SK-N-SH treated with all-trans-retinoic acid at 6 μM for 48 hours (cell line): Measurements from ENCODE around the gene BCORL1.

Experiments used
- ATAC-seq: fragments of 200-7000 bp; cut with Tn5 transposase; 3 replicates; pipeline ENCODE4 v1.9.1; 2020; ENCODE audit warnings: mild to moderate bottlenecking, moderate library complexity
- ARNTL ChIP-seq: fragments of 450-650 bp; formaldehyde crosslinking; IDR thresholded peaks from 2 replicates; pipeline ENCODE4 v1.5.0; 2020; ENCODE audit warnings: low read depth, mild to moderate bottlenecking, moderate library complexity, borderline replicate concordance
- BACH2 ChIP-seq: fragments of 250-450 bp; sonication (Bioruptor Pico); IDR thresholded peaks from 2 replicates; pipeline ENCODE4 v1.9.0; 2021; ENCODE audit warnings: mild to moderate bottlenecking, borderline replicate concordance
- CSDC2 ChIP-seq: fragments of 250-450 bp; sonication (Bioruptor Pico); IDR thresholded peaks from 2 replicates; pipeline ENCODE4 v1.5.0; 2020; ENCODE audit warnings: mild to moderate bottlenecking, moderate library complexity
- ESRRG ChIP-seq: fragments of 250-450 bp; sonication (Bioruptor Pico); IDR thresholded peaks from 2 replicates; pipeline ENCODE4 v1.6.1; 2021; ENCODE audit warnings: mild to moderate bottlenecking
- GLIS3 ChIP-seq: fragments of 250-450 bp; sonication (Bioruptor Pico); IDR thresholded peaks from 2 replicates; pipeline ENCODE4 v1.5.0; 2020; ENCODE audit warnings: mild to moderate bottlenecking, moderate library complexity
- ISL1 ChIP-seq: fragments of 250-450 bp; sonication (Bioruptor Pico); IDR thresholded peaks from 2 replicates; pipeline ENCODE4 v2.1.2; 2022; ENCODE audit warnings: mild to moderate bottlenecking, moderate library complexity
- OSR1 ChIP-seq: fragments of 250-450 bp; sonication (Bioruptor Pico); IDR thresholded peaks from 2 replicates; pipeline ENCODE4 v1.8.0; 2022; ENCODE audit warnings: moderate library complexity, mild to moderate bottlenecking, inconsistent platforms
- PPARA ChIP-seq: fragments of 250-450 bp; sonication (Bioruptor Pico); IDR thresholded peaks from 2 replicates; pipeline ENCODE4 v1.5.0; 2020; ENCODE audit warnings: mild to moderate bottlenecking, borderline replicate concordance
- RARB ChIP-seq: fragments of 250-450 bp; sonication (Bioruptor Pico); IDR thresholded peaks from 2 replicates; pipeline ENCODE4 v1.8.0; 2021; ENCODE audit warnings: mild to moderate bottlenecking, moderate library complexity
- SNAI2 ChIP-seq: fragments of 250-450 bp; sonication (Bioruptor Pico); IDR thresholded peaks from 2 replicates; pipeline ENCODE4 v1.5.0; 2020; ENCODE audit warnings: mild to moderate bottlenecking, moderate library complexity
- TCF4 ChIP-seq: fragments of 250-450 bp; sonication (Bioruptor Pico); IDR thresholded peaks from 2 replicates; pipeline ENCODE4 v1.8.0; 2021; ENCODE audit warnings: mild to moderate bottlenecking, moderate library complexity, borderline replicate concordance
- TOX ChIP-seq: fragments of 250-450 bp; sonication (Bioruptor Pico); IDR thresholded peaks from 2 replicates; pipeline ENCODE4 v1.8.0; 2021; ENCODE audit warnings: mild to moderate bottlenecking, moderate library complexity, borderline replicate concordance
- ZC3H10 ChIP-seq: fragments of 250-450 bp; sonication (Bioruptor Pico); IDR thresholded peaks from 2 replicates; pipeline ENCODE4 v1.5.1; 2021; ENCODE audit warnings: mild to moderate bottlenecking, moderate library complexity
- ZFP3 ChIP-seq: fragments of 250-450 bp; sonication (Bioruptor Pico); IDR thresholded peaks from 2 replicates; pipeline ENCODE4 v1.5.0; 2020; ENCODE audit warnings: mild to moderate bottlenecking, moderate library complexity
- ZFP30 ChIP-seq: fragments of 450-650 bp; formaldehyde crosslinking; IDR thresholded peaks from 2 replicates; pipeline ENCODE4 v1.5.0; 2022; ENCODE audit warnings: mild to moderate bottlenecking, moderate library complexity
- ZNF565 ChIP-seq: fragments of 450-650 bp; formaldehyde crosslinking; conservative IDR thresholded peaks from 2 replicates; pipeline ENCODE4 v1.5.0; 2020; ENCODE audit warnings: low read depth, mild to moderate bottlenecking, moderate library complexity
- ZNF70 ChIP-seq: fragments of 450-650 bp; formaldehyde crosslinking; IDR thresholded peaks from 2 replicates; pipeline ENCODE4 v1.5.0; 2020; ENCODE audit warnings: mild to moderate bottlenecking, moderate library complexity
- ZNF8 ChIP-seq: fragments of 450-650 bp; formaldehyde crosslinking; IDR thresholded peaks from 2 replicates; pipeline ENCODE4 v1.5.0; 2020; ENCODE audit warnings: mild to moderate bottlenecking, moderate library complexity
- TF ChIP-seq, protein P1 (sequence below): fragments of 250-450 bp; sonication (Bioruptor Pico); IDR thresholded peaks from 2 replicates; pipeline ENCODE4 v1.5.1; 2020; ENCODE audit warnings: low read depth, mild to moderate bottlenecking, moderate library complexity
- TF ChIP-seq, protein P2 (sequence below): fragments of 250-450 bp; sonication (Bioruptor Pico); IDR thresholded peaks from 2 replicates; pipeline ENCODE4 v1.5.1; 2021; ENCODE audit warnings: mild to moderate bottlenecking, moderate library complexity
- TF ChIP-seq, protein P3 (sequence below): fragments of 250-450 bp; sonication (Bioruptor Pico); IDR thresholded peaks from 2 replicates; pipeline ENCODE4 v1.5.0; 2020; ENCODE audit warnings: mild to moderate bottlenecking, moderate library complexity
- TF ChIP-seq, protein P4 (sequence below): fragments of 250-450 bp; sonication (Bioruptor Pico); IDR thresholded peaks from 2 replicates; pipeline ENCODE4 v1.8.0; 2021; ENCODE audit warnings: low read depth, mild to moderate bottlenecking, moderate library complexity, borderline replicate concordance
- TF ChIP-seq, protein P5 (sequence below): fragments of 250-450 bp; sonication (Bioruptor Pico); IDR thresholded peaks from 2 replicates; pipeline ENCODE4 v1.8.0; 2020; ENCODE audit warnings: mild to moderate bottlenecking, moderate library complexity, borderline replicate concordance

Gene BCORL1

DNA sequence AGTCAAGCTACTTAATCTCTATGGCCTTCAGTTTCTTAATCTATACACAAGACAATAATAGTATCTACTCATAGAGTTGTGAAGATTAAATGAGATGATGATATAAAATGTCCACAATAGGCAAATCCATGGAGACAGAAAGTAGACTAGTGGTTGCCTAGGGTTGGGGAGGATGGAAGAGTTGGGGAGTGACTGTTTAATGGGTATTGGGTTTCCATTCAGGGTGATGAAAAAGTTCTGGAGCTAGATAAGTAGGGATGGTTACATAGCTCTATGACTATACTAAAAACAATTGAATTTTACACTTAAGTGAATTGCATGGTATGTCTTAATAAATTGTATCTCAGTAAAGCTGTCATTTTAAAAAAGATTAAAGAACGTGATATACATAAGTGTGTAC, 35.7 kb downstream of the BCORL1 start:
- TF ChIP-seq ZC3H10 (CRISPR knock-in tag) (no peak), ZNF565 (CRISPR knock-in tag) (no peak)
- TF ChIP-seq, protein P1, sequence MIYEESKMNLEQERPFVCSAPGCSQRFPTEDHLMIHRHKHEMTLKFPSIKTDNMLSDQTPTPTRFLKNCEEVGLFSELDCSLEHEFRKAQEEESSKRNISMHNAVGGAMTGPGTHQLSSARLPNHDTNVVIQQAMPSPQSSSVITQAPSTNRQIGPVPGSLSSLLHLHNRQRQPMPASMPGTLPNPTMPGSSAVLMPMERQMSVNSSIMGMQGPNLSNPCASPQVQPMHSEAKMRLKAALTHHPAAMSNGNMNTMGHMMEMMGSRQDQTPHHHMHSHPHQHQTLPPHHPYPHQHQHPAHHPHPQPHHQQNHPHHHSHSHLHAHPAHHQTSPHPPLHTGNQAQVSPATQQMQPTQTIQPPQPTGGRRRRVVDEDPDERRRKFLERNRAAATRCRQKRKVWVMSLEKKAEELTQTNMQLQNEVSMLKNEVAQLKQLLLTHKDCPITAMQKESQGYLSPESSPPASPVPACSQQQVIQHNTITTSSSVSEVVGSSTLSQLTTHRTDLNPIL (CRISPR knock-in tag), result no peak
- TF ChIP-seq, protein P2, sequence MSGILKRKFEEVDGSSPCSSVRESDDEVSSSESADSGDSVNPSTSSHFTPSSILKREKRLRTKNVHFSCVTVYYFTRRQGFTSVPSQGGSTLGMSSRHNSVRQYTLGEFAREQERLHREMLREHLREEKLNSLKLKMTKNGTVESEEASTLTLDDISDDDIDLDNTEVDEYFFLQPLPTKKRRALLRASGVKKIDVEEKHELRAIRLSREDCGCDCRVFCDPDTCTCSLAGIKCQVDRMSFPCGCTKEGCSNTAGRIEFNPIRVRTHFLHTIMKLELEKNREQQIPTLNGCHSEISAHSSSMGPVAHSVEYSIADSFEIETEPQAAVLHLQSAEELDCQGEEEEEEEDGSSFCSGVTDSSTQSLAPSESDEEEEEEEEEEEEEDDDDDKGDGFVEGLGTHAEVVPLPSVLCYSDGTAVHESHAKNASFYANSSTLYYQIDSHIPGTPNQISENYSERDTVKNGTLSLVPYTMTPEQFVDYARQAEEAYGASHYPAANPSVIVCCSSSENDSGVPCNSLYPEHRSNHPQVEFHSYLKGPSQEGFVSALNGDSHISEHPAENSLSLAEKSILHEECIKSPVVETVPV, result no peak
- TF ChIP-seq, all 23 proteins: peak for 0

DNA sequence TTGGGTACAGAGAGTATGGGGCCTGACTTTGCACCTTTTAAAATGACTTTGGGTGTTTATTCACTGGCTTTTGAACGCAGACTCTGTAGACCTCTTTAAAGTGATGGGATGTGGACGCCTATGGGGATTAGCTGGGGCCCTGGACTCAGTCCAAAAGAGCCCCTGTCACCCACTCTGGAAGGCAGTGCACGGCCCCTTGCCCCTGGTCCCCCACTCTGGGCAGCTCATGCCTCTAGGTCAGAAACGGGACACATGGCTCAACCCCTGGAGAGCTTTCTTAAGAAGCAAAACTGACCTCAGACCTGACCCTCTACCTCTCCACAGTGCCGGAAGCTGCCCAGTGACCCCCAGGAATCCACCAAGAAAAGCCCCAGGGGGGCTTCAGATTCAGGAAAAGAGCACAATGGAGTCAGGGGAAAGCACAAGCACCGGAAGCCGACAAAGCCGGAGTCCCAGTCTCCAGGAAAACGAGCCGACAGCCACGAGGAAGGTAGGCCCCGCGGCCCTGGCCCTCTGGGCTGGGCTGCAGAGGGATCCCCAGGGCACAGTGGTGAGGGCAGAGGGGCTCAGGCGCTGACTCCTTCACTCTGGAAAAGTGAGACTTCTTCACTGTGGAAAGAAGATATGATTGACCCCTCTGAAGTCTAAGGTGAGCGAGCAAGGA, 38.4 kb downstream of the BCORL1 start:
- no peak for ATAC-seq
- no peak for TF ChIP-seq ZNF70 (CRISPR knock-in tag)
- no peak for TF ChIP-seq ISL1 (CRISPR knock-in tag)
- no peak for TF ChIP-seq ZFP3 (CRISPR knock-in tag)
- no peak for TF ChIP-seq RARB (CRISPR knock-in tag)
- TF ChIP-seq ZNF565 (CRISPR knock-in tag), result no peak
- TF ChIP-seq OSR1 (CRISPR knock-in tag), result no peak
- TF ChIP-seq, protein P3, sequence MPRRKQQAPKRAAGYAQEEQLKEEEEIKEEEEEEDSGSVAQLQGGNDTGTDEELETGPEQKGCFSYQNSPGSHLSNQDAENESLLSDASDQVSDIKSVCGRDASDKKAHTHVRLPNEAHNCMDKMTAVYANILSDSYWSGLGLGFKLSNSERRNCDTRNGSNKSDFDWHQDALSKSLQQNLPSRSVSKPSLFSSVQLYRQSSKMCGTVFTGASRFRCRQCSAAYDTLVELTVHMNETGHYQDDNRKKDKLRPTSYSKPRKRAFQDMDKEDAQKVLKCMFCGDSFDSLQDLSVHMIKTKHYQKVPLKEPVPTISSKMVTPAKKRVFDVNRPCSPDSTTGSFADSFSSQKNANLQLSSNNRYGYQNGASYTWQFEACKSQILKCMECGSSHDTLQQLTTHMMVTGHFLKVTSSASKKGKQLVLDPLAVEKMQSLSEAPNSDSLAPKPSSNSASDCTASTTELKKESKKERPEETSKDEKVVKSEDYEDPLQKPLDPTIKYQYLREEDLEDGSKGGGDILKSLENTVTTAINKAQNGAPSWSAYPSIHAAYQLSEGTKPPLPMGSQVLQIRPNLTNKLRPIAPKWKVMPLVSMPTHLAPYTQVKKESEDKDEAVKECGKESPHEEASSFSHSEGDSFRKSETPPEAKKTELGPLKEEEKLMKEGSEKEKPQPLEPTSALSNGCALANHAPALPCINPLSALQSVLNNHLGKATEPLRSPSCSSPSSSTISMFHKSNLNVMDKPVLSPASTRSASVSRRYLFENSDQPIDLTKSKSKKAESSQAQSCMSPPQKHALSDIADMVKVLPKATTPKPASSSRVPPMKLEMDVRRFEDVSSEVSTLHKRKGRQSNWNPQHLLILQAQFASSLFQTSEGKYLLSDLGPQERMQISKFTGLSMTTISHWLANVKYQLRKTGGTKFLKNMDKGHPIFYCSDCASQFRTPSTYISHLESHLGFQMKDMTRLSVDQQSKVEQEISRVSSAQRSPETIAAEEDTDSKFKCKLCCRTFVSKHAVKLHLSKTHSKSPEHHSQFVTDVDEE (CRISPR knock-in tag), result no peak
- no peak for TF ChIP-seq BACH2 (CRISPR knock-in tag)
- TF ChIP-seq ESRRG (CRISPR knock-in tag), result no peak
- no peak for TF ChIP-seq CSDC2 (CRISPR knock-in tag)
- TF ChIP-seq ZNF8 (CRISPR knock-in tag), result no peak

More for the DNA sequence above, 35.7 kb downstream of the BCORL1 start:
- ATAC-seq, result no peak

DNA sequence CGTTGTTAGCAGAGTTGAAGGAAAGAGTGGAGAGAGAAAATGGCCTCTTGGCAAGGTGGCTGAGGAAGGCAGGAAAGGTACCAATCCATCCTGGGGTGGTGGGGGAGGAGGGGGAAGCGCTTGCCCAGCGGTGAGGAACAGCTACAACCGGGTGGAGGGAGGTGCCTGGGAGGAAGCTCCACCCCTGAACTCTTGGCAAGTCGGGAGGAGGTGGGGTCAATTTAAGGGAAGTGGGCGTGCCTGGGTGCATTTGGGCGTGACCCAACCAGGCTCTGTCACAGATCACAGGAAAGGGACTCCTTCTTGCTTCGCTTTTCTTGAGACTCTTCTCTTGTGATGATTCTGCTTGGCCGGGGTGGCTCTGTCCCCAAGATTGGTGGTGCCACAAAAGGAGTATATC, 41.7 kb downstream of the BCORL1 start:
- peak; percentile 41; the same call in 2 of the 3 replicates for ATAC-seq
- TF ChIP-seq CSDC2 (CRISPR knock-in tag) (no peak), BACH2 (CRISPR knock-in tag) (no peak), ARNTL (CRISPR knock-in tag) (no peak), ZFP3 (CRISPR knock-in tag) (no peak), ZNF565 (CRISPR knock-in tag) (no peak), GLIS3 (no peak), RARB (CRISPR knock-in tag) (no peak), ZNF8 (CRISPR knock-in tag) (no peak), ZFP30 (CRISPR knock-in tag) (no peak), TOX (no peak), PPARA (CRISPR knock-in tag) (no peak), TCF4 (CRISPR knock-in tag) (no peak), SNAI2 (no peak)
- TF ChIP-seq, protein P1 (CRISPR knock-in tag), result no peak
- TF ChIP-seq, protein P4, sequence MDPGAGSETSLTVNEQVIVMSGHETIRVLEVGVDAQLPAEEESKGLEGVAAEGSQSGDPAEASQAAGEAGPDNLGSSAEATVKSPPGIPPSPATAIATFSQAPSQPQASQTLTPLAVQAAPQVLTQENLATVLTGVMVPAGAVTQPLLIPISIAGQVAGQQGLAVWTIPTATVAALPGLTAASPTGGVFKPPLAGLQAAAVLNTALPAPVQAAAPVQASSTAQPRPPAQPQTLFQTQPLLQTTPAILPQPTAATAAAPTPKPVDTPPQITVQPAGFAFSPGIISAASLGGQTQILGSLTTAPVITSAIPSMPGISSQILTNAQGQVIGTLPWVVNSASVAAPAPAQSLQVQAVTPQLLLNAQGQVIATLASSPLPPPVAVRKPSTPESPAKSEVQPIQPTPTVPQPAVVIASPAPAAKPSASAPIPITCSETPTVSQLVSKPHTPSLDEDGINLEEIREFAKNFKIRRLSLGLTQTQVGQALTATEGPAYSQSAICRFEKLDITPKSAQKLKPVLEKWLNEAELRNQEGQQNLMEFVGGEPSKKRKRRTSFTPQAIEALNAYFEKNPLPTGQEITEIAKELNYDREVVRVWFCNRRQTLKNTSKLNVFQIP (CRISPR knock-in tag), result no peak
- TF ChIP-seq, protein P5, sequence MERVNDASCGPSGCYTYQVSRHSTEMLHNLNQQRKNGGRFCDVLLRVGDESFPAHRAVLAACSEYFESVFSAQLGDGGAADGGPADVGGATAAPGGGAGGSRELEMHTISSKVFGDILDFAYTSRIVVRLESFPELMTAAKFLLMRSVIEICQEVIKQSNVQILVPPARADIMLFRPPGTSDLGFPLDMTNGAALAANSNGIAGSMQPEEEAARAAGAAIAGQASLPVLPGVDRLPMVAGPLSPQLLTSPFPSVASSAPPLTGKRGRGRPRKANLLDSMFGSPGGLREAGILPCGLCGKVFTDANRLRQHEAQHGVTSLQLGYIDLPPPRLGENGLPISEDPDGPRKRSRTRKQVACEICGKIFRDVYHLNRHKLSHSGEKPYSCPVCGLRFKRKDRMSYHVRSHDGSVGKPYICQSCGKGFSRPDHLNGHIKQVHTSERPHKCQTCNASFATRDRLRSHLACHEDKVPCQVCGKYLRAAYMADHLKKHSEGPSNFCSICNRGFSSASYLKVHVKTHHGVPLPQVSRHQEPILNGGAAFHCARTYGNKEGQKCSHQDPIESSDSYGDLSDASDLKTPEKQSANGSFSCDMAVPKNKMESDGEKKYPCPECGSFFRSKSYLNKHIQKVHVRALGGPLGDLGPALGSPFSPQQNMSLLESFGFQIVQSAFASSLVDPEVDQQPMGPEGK, result no peak
- TF ChIP-seq, protein P3 (CRISPR knock-in tag), result no peak
